Activated naive CD4-positive, alpha-beta T cell treated with anti-CD3 and anti-CD28 coated beads, Interleukin-2, amount 10 ng/mL, durations not matched to agents 7 days and 5 days (primary cell): ENCODE results near the gene ISLR.

Experiments used
- CTCF ChIA-PET: fragments of 350-600 bp; sonication (Branson Sonifier 250); formaldehyde crosslinking; loops from one replicate; lab custom pipeline; 2021; ENCODE audit warnings: antibody characterized with exemption; lab: Charles Lee
- DNase-seq: peaks from one replicate; pipeline ENCODE4 v3.0.0-alpha.2; 2020
- H3K27ac Mint-ChIP-seq: one replicate; pipeline ENCODE4 v1.8.0; 2021; ENCODE audit warnings: mild to moderate bottlenecking, moderate library complexity, mixed read lengths
- H3K27me3 Mint-ChIP-seq: one replicate; pipeline ENCODE4 v1.8.0; 2021; ENCODE audit warnings: mild to moderate bottlenecking, mixed read lengths
- H3K36me3 Mint-ChIP-seq: one replicate; pipeline ENCODE4 v1.8.0; 2021; ENCODE audit warnings: mixed read lengths
- H3K4me1 Mint-ChIP-seq: one replicate; pipeline ENCODE4 v1.8.0; 2021; ENCODE audit warnings: mixed read lengths
- H3K4me3 Mint-ChIP-seq: one replicate; pipeline ENCODE4 v1.8.0; 2021; ENCODE audit warnings: mild to moderate bottlenecking, moderate library complexity, mixed read lengths
- H3K9me3 Mint-ChIP-seq: one replicate; pipeline ENCODE4 v1.8.0; 2021; ENCODE audit warnings: mixed read lengths

The ISLR gene

DNA sequence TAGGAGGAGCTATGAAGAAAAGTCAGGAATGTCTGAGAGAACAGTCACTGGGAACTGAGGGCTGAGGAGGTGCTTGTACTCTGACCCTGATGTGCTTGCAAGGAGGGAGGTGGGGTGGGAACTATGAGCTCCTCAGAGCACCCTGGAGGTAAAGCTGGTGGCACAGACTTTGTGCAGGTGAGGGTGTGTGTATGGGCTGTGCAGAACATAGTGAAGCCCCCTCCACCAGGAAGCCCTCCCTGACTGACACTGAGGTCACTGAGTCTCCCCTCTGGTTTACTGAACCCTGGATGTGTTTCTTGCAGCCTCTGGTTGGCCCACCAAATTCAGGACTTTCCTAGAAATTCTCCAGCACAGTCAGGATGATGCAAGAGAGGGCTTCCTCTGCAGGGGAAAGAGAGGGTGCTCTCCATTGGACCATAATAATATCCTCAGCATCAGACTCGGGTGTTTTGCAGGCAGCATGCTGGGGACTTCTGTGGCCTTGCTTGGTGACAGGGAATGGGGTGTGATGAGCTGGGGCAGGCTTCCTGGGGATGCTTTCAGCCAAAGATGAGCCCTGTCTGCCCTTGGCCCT, 1.5 kb upstream of the ISLR start:
- H3K27ac Mint-ChIP-seq: no peak overlapping the region
- no peaks in the 10 kb centered on the region for H3K4me1 Mint-ChIP-seq
- H3K4me3 Mint-ChIP-seq: no peak overlapping the region
- H3K9me3 Mint-ChIP-seq: no peaks in the 10 kb centered on the region
- DNase-seq: no peak
- peaks cover 12% of the 10 kb centered on the region for H3K27me3 Mint-ChIP-seq
- H3K36me3 Mint-ChIP-seq: no peaks in the 10 kb centered on the region
- CTCF ChIA-PET: no interaction called here

DNA sequence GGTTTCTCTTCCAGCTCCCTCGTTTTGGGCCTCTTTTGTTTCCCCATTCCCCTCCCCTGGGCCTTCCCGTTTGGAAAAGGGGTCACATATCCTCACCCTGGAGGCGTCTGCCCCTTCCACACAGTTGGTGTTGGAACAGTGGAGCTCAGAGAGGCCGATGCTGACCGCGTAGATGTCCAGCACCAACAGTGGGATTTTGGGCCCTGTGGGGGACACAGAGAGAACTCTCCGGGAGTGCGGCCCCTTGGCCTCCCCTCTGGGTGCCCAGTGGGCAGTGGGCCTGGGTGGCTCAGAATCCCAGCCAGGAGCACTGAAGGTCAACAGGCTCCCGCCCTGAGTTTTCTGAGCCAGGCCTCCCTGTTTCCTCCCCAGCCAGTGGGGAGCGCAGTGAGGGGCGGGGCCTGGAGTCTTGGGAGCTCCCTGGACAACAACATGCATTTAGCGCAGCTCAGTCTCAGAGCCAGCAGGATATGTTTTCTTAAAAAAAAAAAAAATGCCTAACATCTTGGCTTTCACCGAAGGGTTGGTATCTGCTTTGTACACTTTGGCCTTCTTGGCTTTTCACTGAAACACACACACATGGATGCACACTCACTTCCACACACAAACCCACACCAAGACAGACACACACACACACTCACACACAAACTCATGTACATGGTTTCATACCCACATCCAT, 670 bp upstream of the ISLR start:
- no peaks in the 10 kb centered on the region for H3K4me1 Mint-ChIP-seq
- H3K36me3 Mint-ChIP-seq: no peaks in the 10 kb centered on the region
- H3K27me3 Mint-ChIP-seq: peaks cover 11% of the 10 kb centered on the region
- no peak for DNase-seq
- CTCF ChIA-PET: no interaction called here
- H3K27ac Mint-ChIP-seq: no peak overlapping the region
- no peaks in the 10 kb centered on the region for H3K9me3 Mint-ChIP-seq
- H3K4me3 Mint-ChIP-seq: no peak overlapping the region

GRCh38 chr15:74174219-74174957, 878 bp downstream of the ISLR start:
- Mint-ChIP-seq H3K27me3 (peaks cover 13% of the 10 kb centered on the region), H3K4me1 (no peaks in the 10 kb centered on the region), H3K36me3 (no peaks in the 10 kb centered on the region), H3K9me3 (no peaks in the 10 kb centered on the region), H3K27ac (no peak overlapping the region), H3K4me3 (no peak overlapping the region)
- CTCF ChIA-PET: no interaction called here
- DNase-seq: no peak

DNA sequence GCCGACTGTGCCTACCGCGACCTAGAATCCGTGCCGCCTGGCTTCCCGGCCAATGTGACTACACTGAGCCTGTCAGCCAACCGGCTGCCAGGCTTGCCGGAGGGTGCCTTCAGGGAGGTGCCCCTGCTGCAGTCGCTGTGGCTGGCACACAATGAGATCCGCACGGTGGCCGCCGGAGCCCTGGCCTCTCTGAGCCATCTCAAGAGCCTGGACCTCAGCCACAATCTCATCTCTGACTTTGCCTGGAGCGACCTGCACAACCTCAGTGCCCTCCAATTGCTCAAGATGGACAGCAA, 1.4 kb downstream of the ISLR start:
- H3K4me1 Mint-ChIP-seq: no peaks in the 10 kb centered on the region
- H3K27ac Mint-ChIP-seq: no peak overlapping the region
- peaks cover 13% of the 10 kb centered on the region for H3K27me3 Mint-ChIP-seq
- DNase-seq: no peak
- no peaks in the 10 kb centered on the region for H3K9me3 Mint-ChIP-seq
- CTCF ChIA-PET: no interaction called here
- no peaks in the 10 kb centered on the region for H3K36me3 Mint-ChIP-seq
- H3K4me3 Mint-ChIP-seq: no peak overlapping the region

DNA sequence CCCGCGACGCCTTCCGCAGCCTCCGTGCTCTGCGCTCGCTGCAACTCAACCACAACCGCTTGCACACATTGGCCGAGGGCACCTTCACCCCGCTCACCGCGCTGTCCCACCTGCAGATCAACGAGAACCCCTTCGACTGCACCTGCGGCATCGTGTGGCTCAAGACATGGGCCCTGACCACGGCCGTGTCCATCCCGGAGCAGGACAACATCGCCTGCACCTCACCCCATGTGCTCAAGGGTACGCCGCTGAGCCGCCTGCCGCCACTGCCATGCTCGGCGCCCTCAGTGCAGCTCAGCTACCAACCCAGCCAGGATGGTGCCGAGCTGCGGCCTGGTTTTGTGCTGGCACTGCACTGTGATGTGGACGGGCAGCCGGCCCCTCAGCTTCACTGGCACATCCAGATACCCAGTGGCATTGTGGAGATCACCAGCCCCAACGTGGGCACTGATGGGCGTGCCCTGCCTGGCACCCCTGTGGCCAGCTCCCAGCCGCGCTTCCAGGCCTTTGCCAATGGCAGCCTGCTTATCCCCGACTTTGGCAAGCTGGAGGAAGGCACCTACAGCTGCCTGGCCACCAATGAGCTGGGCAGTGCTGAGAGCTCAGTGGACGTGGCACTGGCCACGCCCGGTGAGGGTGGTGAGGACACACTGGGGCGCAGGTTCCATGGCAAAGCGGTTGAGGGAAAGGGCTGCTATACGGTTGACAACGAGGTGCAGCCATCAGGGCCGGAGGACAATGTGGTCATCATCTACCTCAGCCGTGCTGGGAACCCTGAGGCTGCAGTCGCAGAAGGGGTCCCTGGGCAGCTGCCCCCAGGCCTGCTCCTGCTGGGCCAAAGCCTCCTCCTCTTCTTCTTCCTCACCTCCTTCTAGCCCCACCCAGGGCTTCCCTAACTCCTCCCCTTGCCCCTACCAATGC, 2.0 kb downstream of the ISLR start:
- no peaks in the 10 kb centered on the region for H3K9me3 Mint-ChIP-seq
- H3K27ac Mint-ChIP-seq: no peak overlapping the region
- H3K4me1 Mint-ChIP-seq: no peaks in the 10 kb centered on the region
- no peaks in the 10 kb centered on the region for H3K36me3 Mint-ChIP-seq
- peaks cover 15% of the 10 kb centered on the region for H3K27me3 Mint-ChIP-seq
- no peak for DNase-seq
- no peak overlapping the region for H3K4me3 Mint-ChIP-seq
- CTCF ChIA-PET: no interaction called here

DNA sequence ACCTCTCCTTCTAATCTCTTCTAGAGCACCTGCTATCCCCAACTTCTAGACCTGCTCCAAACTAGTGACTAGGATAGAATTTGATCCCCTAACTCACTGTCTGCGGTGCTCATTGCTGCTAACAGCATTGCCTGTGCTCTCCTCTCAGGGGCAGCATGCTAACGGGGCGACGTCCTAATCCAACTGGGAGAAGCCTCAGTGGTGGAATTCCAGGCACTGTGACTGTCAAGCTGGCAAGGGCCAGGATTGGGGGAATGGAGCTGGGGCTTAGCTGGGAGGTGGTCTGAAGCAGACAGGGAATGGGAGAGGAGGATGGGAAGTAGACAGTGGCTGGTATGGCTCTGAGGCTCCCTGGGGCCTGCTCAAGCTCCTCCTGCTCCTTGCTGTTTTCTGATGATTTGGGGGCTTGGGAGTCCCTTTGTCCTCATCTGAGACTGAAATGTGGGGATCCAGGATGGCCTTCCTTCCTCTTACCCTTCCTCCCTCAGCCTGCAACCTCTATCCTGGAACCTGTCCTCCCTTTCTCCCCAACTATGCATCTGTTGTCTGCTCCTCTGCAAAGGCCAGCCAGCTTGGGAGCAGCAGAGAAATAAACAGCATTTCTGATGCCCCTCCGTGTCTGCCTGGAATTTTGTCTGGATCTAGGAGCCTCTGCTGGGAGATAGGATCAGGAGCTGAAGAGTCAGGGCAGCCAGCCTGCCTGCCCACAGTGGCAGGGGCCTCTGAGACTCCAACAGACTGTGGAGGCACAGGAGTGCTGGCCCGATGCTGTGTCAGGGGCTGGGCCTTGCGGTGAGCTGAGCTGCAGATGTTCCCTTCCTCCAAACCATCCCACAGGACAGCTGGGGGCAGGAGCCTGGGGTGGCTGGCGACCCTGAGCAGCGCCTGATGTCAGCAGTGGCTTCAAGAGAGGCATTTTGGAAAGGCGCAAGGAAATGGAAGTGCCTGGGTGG, 3.0 kb downstream of the ISLR start:
- no peak for DNase-seq
- H3K9me3 Mint-ChIP-seq: no peaks in the 10 kb centered on the region
- H3K4me1 Mint-ChIP-seq: no peaks in the 10 kb centered on the region
- peak overlapping the region; percentile 34 for H3K27ac Mint-ChIP-seq
- H3K27me3 Mint-ChIP-seq: peaks cover 18% of the 10 kb centered on the region
- CTCF ChIA-PET: interaction anchor here (1.6 kb wide), 1 partner anchor 14 kb away, joined by 3 read pairs; no protein-coding TSS in a partner anchor
- H3K36me3 Mint-ChIP-seq: no peaks in the 10 kb centered on the region
- H3K4me3 Mint-ChIP-seq: no peak overlapping the region

DNA sequence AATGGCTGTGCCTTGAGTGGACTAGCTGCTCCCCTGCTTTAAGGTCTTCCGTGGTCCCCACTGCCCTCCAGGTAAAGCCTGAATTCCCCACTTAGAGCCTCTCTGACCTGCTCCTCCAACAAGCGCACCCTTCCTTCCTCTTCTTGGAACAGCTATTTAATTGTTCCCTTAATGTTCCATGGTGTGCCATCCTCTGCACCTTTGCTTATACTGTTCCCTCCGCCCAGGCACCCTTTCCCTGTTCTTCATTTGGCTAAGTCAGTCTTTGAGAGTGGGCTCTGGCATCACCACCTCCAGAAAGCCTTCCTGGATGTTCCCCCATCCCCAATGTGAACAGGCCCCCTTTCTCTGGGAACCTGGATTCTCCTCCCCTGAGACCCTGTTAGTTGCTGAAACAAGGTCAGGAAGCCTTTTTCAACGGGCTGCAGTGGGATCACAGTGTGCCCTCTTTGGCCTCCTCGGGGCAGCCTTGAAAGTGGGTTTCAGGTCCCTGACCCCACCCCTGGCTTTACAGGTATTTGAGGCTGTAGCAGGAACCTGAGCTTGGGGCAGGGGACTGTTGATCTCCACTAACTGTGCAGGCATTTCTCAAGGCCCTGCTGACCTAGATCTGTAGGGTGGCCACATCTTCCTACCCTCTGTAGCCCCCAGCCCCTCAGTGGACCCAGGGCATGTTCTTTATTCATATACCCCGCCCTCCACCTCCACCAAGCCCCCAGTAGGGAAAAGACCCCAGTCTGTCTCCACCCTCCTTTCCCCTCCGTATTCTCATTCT, 5.0 kb downstream of the ISLR start:
- DNase-seq: no peak
- Mint-ChIP-seq H3K9me3 (no peaks in the 10 kb centered on the region), H3K27me3 (peaks cover 18% of the 10 kb centered on the region), H3K27ac (no peak overlapping the region), H3K36me3 (no peaks in the 10 kb centered on the region), H3K4me3 (no peak overlapping the region), H3K4me1 (no peaks in the 10 kb centered on the region)
- CTCF ChIA-PET: interaction anchor here (1.6 kb wide), 1 partner anchor 16 kb away, joined by 3 read pairs; no protein-coding TSS in a partner anchor

DNA sequence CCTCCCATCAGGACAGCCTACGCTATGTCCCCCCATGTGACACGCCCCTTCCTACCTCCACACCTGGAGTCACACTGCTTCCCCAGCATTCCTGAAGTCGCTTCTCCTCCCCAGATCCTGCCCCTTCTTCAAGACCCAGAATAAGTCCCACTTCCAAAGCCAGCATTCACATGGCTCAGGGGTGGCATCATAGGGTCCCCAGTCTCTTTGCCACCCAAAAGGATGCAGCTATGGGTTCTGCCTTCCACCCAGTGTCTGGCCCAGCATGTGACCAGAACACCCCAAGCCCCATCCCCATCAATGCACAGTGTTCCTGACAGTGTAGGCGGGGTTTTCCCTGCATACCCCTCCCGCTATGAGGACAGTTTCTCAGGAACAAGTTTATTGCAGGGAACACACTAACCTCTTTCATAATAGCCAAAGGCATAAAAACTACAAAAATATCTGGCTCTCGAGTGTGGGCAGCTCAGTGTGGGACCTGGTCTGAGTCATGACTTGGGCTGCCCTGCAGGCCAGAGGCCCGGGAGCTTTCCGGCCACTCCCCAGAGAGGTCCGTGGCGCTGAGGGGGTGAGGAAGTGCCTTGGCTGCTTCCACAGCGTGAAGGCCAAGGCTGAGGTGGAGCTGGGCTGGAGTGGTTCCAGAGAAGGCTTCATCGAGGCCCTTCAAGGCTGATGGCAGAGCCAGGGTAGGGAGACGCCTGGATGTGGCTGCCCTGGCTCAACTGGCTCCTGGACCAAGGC, 5.8 kb downstream of the ISLR start:
- no peak for DNase-seq
- H3K4me1 Mint-ChIP-seq: no peaks in the 10 kb centered on the region
- H3K27ac Mint-ChIP-seq: no peak overlapping the region
- no peaks in the 10 kb centered on the region for H3K9me3 Mint-ChIP-seq
- H3K27me3 Mint-ChIP-seq: peaks cover 18% of the 10 kb centered on the region
- H3K36me3 Mint-ChIP-seq: no peaks in the 10 kb centered on the region
- CTCF ChIA-PET: no interaction called here
- no peak overlapping the region for H3K4me3 Mint-ChIP-seq

GRCh38 chr15:74179983-74180880, 6.7 kb downstream of the ISLR start:
- no peak for DNase-seq
- H3K27ac Mint-ChIP-seq: no peak overlapping the region
- H3K27me3 Mint-ChIP-seq: peaks cover 18% of the 10 kb centered on the region
- no peaks in the 10 kb centered on the region for H3K9me3 Mint-ChIP-seq
- no peaks in the 10 kb centered on the region for H3K36me3 Mint-ChIP-seq
- no peak overlapping the region for H3K4me3 Mint-ChIP-seq
- CTCF ChIA-PET: no interaction called here
- no peaks in the 10 kb centered on the region for H3K4me1 Mint-ChIP-seq

GRCh38 chr15:74180881-74181602, 7.5 kb downstream of the ISLR start:
- Mint-ChIP-seq H3K4me3 (no peak overlapping the region), H3K9me3 (no peaks in the 10 kb centered on the region), H3K27me3 (peaks cover 18% of the 10 kb centered on the region), H3K27ac (no peak overlapping the region), H3K36me3 (no peaks in the 10 kb centered on the region), H3K4me1 (no peaks in the 10 kb centered on the region)
- CTCF ChIA-PET: no interaction called here
- DNase-seq: no peak

- Mint-ChIP-seq H3K9me3 (no peaks in the 10 kb centered on the region), H3K36me3 (no peaks in the 10 kb centered on the region), H3K27me3 (peaks cover 9% of the 10 kb centered on the region), H3K4me3 (no peak overlapping the region), H3K27ac (no peak overlapping the region), H3K4me1 (no peaks in the 10 kb centered on the region)
- CTCF ChIA-PET: no interaction called here
- no peak for DNase-seq
These were observed 8.6 kb downstream of the ISLR start for GRCh38 chr15:74182131-74182530.
